ENCODE data around the gene SRI.

SRI gene

GRCh38 chr7:88226201-88226600 is 6.4 kb upstream of the SRI start:
- no peak for DNase-seq (ENCODE audit: extremely low spot score)
- no peak for TF ChIP-seq CTCF (IDR thresholded peaks at IDR 0.05; ENCODE audit: control extremely low read depth, extremely low read depth, low read depth, missing control alignments)
- POLR2A ChIA-PET, result no interaction called here
- CTCF ChIA-PET, result interaction anchor here (1.1 to 2.2 kb wide), 4 partner anchors 8 to 133 kb away, joined by 3 to 10 read pairs (median 4); no protein-coding TSS in a partner anchor

- POLR2A ChIA-PET, result no interaction called here
- no peak for DNase-seq (ENCODE audit: extremely low spot score)
- CTCF ChIA-PET, result interaction anchor here (1.1 to 2.4 kb wide), 3 partner anchors 11 to 133 kb away, joined by 3 to 7 read pairs (median 4); no protein-coding TSS in a partner anchor
- no peak for TF ChIP-seq CTCF (IDR thresholded peaks at IDR 0.05; ENCODE audit: control extremely low read depth, extremely low read depth, low read depth, missing control alignments)
Observed at GRCh38 chr7:88224601-88225275, 4.9 kb upstream of the SRI start.

- CTCF ChIA-PET, result interaction anchor here (1.1 to 2.4 kb wide), 2 partner anchors 9 to 12 kb away, joined by 4 to 7 read pairs; no protein-coding TSS in a partner anchor
- POLR2A ChIA-PET, result no interaction called here
- no peak for DNase-seq (ENCODE audit: extremely low spot score)
- no peak for TF ChIP-seq CTCF (IDR thresholded peaks at IDR 0.05; ENCODE audit: control extremely low read depth, extremely low read depth, low read depth, missing control alignments)
Observed at GRCh38 chr7:88223265-88223664, 3.4 kb upstream of the SRI start.

GRCh38 chr7:88218836-88219605 is 817 bp downstream of the SRI start:
- ChIA-PET CTCF (interaction anchor here (0.7 to 2.4 kb wide), 5 partner anchors 8 to 50 kb away, joined by 3 to 10 read pairs (median 3); no protein-coding TSS in a partner anchor), POLR2A (no interaction called here)
- TF ChIP-seq CTCF (IDR thresholded peaks at IDR 0.05; ENCODE audit: control extremely low read depth, extremely low read depth, low read depth, missing control alignments), result no peak
- peak; percentile 49 for DNase-seq (ENCODE audit: extremely low spot score)

- no peak for TF ChIP-seq CTCF (IDR thresholded peaks at IDR 0.05; ENCODE audit: control extremely low read depth, extremely low read depth, low read depth, missing control alignments)
- ChIA-PET CTCF (interaction anchor here (0.7 to 2.4 kb wide), 6 partner anchors 9 to 420 kb away, joined by 3 to 10 read pairs (median 3); no protein-coding TSS in a partner anchor), POLR2A (no interaction called here)
- DNase-seq (ENCODE audit: extremely low spot score), result no peak
Observed at GRCh38 chr7:88218429-88218745, 1.5 kb downstream of the SRI start.

GRCh38 chr7:88217675-88218428 is 2.0 kb downstream of the SRI start:
- peak; percentile 76 for DNase-seq (ENCODE audit: extremely low spot score)
- TF ChIP-seq CTCF (IDR thresholded peaks at IDR 0.05; ENCODE audit: control extremely low read depth, extremely low read depth, low read depth, missing control alignments), result no peak
- CTCF ChIA-PET, result interaction anchor here (0.7 to 2.4 kb wide), 6 partner anchors 8 to 420 kb away, joined by 3 to 10 read pairs (median 3); no protein-coding TSS in a partner anchor
- POLR2A ChIA-PET, result no interaction called here

All from GM10248 (cell line).